ACC112 (cell line): ENCODE results near the gene STAC2.

Source experiments
- H2AFZ ChIP-seq: fragments of 200-600 bp; sonication (generic); one replicate; pipeline ENCODE4 v1.6.0; 2017; ENCODE audit warnings: antibody characterized with exemption, low read length; ENCODE audit not compliant: unreplicated experiment
- H3K27ac ChIP-seq: fragments of 200-600 bp; sonication (generic); 2 replicates; pipeline ENCODE4 v1.5.1; 2014; ENCODE audit warnings: low read depth, mild to moderate bottlenecking, antibody characterized with exemption, low read length, moderate library complexity
- H3K27me3 ChIP-seq: fragments of 200-600 bp; sonication (generic); 2 replicates; pipeline ENCODE4 v1.6.1; 2014; ENCODE audit warnings: mild to moderate bottlenecking, antibody characterized with exemption, low read length, moderate library complexity, mixed read lengths; ENCODE audit not compliant: insufficient read depth
- H3K36me3 ChIP-seq: fragments of 200-600 bp; sonication (generic); 2 replicates; pipeline ENCODE4 v1.6.1; 2016; ENCODE audit warnings: mild to moderate bottlenecking, antibody characterized with exemption, low read length, moderate library complexity, mixed read lengths; ENCODE audit not compliant: insufficient read depth
- H3K4me1 ChIP-seq: fragments of 200-600 bp; sonication (generic); one replicate; pipeline ENCODE4 v1.6.1; 2016; ENCODE audit warnings: low read length, mixed read lengths; ENCODE audit not compliant: insufficient read depth, unreplicated experiment, control insufficient read depth
- H3K4me3 ChIP-seq: fragments of 200-600 bp; sonication (generic); 2 replicates; pipeline ENCODE4 v1.5.1; 2014; ENCODE audit warnings: mild to moderate bottlenecking, low read depth, low read length
- H3K79me2 ChIP-seq: fragments of 200-600 bp; sonication (generic); one replicate; pipeline ENCODE4 v1.6.0; 2016; ENCODE audit warnings: low read length; ENCODE audit not compliant: control insufficient read depth, unreplicated experiment, insufficient read depth

Gene STAC2

GRCh38 chr17:39208893-39209292, 16.9 kb downstream of the STAC2 start:
- H2AFZ ChIP-seq, result no peak overlapping the region
- H3K36me3 ChIP-seq, result peaks cover 7% of the 10 kb centered on the region; the same call in 1 of the 2 replicates
- H3K79me2 ChIP-seq, result no peaks in the 10 kb centered on the region
- peak overlapping the region; percentile 72; the same call in 1 of the 2 replicates for H3K4me3 ChIP-seq
- peaks cover 16% of the 10 kb centered on the region for H3K4me1 ChIP-seq
- H3K27me3 ChIP-seq, result no peaks in the 10 kb centered on the region
- no peak overlapping the region for H3K27ac ChIP-seq

DNA sequence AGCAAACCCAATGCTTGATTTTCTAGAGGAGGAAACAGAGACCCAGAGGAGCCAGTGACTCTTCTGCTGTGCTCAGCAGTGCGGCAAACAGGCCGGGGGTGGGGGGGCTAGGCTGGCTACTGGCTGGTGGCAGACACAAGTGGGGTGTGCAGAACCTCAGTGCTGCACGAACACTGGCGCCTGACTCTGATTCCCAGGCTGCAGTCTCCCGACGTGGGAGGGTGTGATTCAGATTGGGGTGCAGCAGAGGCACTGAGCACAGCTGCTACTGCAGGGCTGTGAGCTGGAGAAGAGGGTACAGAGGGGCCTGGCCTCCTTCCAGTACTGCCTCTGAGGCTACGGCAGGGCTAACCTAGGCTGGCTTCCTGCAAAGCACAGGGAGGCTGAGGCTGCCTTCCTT, 17.6 kb downstream of the STAC2 start:
- H2AFZ ChIP-seq, result no peak overlapping the region
- peaks cover 16% of the 10 kb centered on the region for H3K4me1 ChIP-seq
- H3K27ac ChIP-seq, result no peak overlapping the region
- no peaks in the 10 kb centered on the region for H3K79me2 ChIP-seq
- H3K4me3 ChIP-seq, result no peak overlapping the region
- H3K36me3 ChIP-seq, result peaks cover 11% of the 10 kb centered on the region; the same call in 1 of the 2 replicates
- H3K27me3 ChIP-seq, result no peaks in the 10 kb centered on the region

GRCh38 chr17:39205112-39205526, 20.6 kb downstream of the STAC2 start:
- H3K36me3 ChIP-seq, result peaks cover 31% of the 10 kb centered on the region
- peaks cover 26% of the 10 kb centered on the region for H3K79me2 ChIP-seq
- H3K4me3 ChIP-seq, result no peak overlapping the region
- no peak overlapping the region for H3K27ac ChIP-seq
- H3K27me3 ChIP-seq, result no peaks in the 10 kb centered on the region
- no peak overlapping the region for H2AFZ ChIP-seq
- H3K4me1 ChIP-seq, result peaks cover 31% of the 10 kb centered on the region

- peaks cover 27% of the 10 kb centered on the region for H3K79me2 ChIP-seq
- H3K27ac ChIP-seq, result no peak overlapping the region
- no peak overlapping the region for H2AFZ ChIP-seq
- H3K27me3 ChIP-seq, result no peaks in the 10 kb centered on the region
- H3K36me3 ChIP-seq, result peaks cover 31% of the 10 kb centered on the region
- peaks cover 28% of the 10 kb centered on the region for H3K4me1 ChIP-seq
- H3K4me3 ChIP-seq, result no peak overlapping the region
Measured at GRCh38 chr17:39204245-39204644, 21.5 kb downstream of the STAC2 start.

DNA sequence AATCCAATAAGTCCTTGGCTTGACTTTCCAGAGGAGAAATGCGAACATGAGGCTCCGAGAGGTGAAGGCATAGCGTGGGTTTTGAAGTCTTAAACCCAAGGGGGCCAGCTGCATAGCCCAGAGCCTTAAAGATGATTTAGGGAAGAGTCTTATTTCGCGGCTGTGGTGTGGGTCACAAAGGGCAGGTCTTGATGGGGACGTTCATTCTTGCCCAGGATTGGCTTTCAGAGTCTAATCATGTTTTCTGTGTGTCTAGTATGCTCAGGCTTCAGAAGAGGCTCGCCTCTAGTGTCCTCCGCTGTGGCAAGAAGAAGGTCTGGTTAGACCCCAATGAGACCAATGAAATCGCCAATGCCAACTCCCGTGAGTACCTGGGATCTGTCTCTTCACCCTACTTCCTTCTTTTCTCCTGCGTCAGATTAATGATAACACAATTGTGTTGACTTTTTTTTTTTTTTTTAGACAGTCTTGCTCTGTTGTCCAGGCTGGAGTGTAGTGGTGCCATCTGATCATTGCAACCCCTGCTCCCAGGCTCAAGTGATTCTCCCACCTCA, 24.7 kb downstream of the STAC2 start:
- Histone ChIP-seq H3K27ac (peak overlapping the region; percentile 90), H3K36me3 (peaks cover 31% of the 10 kb centered on the region), H3K4me3 (peak overlapping the region; percentile 84), H2AFZ (no peak overlapping the region), H3K27me3 (no peaks in the 10 kb centered on the region), H3K4me1 (peaks cover 19% of the 10 kb centered on the region), H3K79me2 (peaks cover 32% of the 10 kb centered on the region)

DNA sequence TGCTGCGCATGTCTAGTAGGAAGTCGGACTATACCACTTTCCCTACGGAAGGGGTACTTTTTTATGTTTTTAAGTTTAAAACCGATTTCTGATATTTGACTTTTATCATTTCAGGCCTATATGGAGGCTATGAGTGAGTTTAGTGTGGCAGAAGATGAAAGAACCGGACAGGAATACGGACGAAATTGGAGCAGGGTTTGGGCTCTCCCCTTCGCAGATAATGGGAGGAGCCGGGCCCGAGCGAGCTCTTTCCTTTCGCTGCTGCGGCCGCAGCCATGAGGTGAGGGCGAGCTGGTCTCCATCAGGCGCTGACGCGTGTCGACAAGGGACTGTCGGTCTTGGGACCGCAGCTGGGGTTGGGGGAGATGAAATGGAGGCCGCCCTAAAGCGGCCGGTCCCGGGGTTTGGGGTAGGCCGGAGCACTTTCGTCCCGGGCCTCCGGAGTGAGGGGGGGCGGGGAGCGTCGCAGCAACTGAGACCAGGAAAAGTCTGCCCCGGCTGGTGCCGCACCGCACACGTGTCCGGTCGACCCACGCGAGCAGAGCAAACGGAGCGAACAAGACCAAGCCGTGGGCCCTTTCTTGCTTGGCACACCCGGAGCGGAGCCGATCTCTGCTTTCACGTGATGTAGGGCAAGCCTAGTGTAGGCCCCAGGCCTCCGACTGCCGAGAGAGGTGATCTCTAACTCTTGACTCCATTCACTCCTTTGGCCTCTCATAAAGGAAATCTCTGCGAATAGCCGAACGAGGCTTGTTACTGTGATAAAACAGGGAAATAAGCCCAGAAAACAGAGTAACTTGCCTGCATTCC, 25.5 kb downstream of the STAC2 start, which contains the start of gene RPL19:
TSS of gene RPL19 (plus strand) at position 214 of the 810 bp plus-strand sequence. CDS start at position 276, 62 bp downstream.
- peaks cover 27% of the 10 kb centered on the region for H3K4me1 ChIP-seq
- peak within 1 kb of the TSS; percentile 84 for H3K4me3 ChIP-seq
- peaks cover 31% of the 10 kb centered on the region for H3K36me3 ChIP-seq
- H3K27me3 ChIP-seq, result no peaks in the 10 kb centered on the region
- peaks cover 40% of the 10 kb centered on the region for H3K79me2 ChIP-seq
- peak within 1 kb of the TSS; percentile 90 for H3K27ac ChIP-seq
- peak within 1 kb of the TSS; percentile 71 for H2AFZ ChIP-seq

DNA sequence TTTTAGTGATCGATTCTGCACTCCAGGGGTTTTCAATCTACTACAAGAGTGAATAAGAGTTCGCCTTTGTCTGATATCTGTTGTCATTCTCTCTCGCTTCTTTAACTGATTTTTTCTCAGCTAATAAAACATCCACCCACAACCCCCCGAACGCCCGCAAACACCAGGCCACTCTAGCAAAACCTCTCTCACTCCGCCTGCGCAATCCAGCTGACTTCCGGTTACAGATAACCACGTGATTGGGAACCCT, 26.0 kb downstream of the STAC2 start:
- Histone ChIP-seq H3K36me3 (peaks cover 27% of the 10 kb centered on the region), H3K27me3 (no peaks in the 10 kb centered on the region), H3K4me1 (peaks cover 32% of the 10 kb centered on the region), H2AFZ (peak overlapping the region; percentile 71), H3K4me3 (peak overlapping the region; percentile 84), H3K27ac (peak overlapping the region; percentile 90), H3K79me2 (peaks cover 45% of the 10 kb centered on the region)

- H3K4me1 ChIP-seq, result peaks cover 41% of the 10 kb centered on the region
- no peaks in the 10 kb centered on the region for H3K27me3 ChIP-seq
- H3K79me2 ChIP-seq, result peaks cover 60% of the 10 kb centered on the region
- H3K36me3 ChIP-seq, result peaks cover 20% of the 10 kb centered on the region
- peak overlapping the region; percentile 95; the same call in 1 of the 2 replicates for H3K4me3 ChIP-seq
- peak overlapping the region; percentile 61 for H2AFZ ChIP-seq
- H3K27ac ChIP-seq, result no peak overlapping the region
Measured at GRCh38 chr17:39198186-39198566, 27.6 kb downstream of the STAC2 start.

GRCh38 chr17:39197380-39198185, 28.2 kb downstream of the STAC2 start, which contains the start of gene CACNB1:
CACNB1 (minus strand) TSS chr17:39197669; CDS start chr17:39197495, 174 bp downstream.
- Histone ChIP-seq H3K27ac (no peak within 1 kb of the TSS), H3K27me3 (no peaks in the 10 kb centered on the region), H2AFZ (peak within 1 kb of the TSS; percentile 61), H3K79me2 (peaks cover 61% of the 10 kb centered on the region), H3K4me3 (peak within 1 kb of the TSS; percentile 95), H3K4me1 (peaks cover 37% of the 10 kb centered on the region), H3K36me3 (peaks cover 17% of the 10 kb centered on the region; the same call in 1 of the 2 replicates)

DNA sequence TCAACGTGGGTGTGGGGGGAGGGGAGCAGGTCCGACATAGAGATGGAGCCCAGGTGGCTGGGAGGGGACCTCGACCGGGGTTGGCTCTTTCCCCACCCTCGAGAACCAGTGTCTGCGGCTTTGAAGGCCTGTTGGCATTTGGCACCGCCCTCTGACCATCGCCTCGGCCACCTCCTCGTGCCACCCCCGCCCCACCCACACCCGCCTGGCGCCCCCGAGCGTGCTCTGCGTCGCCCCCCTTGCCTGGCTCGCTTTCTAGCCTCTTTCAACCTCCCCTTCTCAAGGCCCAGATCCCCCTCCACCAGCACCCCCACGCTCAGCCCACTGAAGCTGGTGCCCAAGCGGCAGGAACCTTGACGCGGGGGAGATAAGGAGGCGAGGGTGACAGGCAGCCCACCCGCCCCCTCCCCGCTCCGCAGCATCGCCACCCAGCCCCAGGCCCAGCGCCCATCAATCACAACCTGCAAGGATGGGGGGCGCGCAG, 28.9 kb downstream of the STAC2 start:
- H3K4me3 ChIP-seq, result peak overlapping the region; percentile 95
- no peaks in the 10 kb centered on the region for H3K27me3 ChIP-seq
- H3K4me1 ChIP-seq, result peaks cover 30% of the 10 kb centered on the region
- peak overlapping the region; percentile 37 for H2AFZ ChIP-seq
- peaks cover 54% of the 10 kb centered on the region for H3K79me2 ChIP-seq
- peaks cover 10% of the 10 kb centered on the region; the same call in 1 of the 2 replicates for H3K36me3 ChIP-seq
- no peak overlapping the region for H3K27ac ChIP-seq
